ENCODE results near the gene CSF1.

DNA sequence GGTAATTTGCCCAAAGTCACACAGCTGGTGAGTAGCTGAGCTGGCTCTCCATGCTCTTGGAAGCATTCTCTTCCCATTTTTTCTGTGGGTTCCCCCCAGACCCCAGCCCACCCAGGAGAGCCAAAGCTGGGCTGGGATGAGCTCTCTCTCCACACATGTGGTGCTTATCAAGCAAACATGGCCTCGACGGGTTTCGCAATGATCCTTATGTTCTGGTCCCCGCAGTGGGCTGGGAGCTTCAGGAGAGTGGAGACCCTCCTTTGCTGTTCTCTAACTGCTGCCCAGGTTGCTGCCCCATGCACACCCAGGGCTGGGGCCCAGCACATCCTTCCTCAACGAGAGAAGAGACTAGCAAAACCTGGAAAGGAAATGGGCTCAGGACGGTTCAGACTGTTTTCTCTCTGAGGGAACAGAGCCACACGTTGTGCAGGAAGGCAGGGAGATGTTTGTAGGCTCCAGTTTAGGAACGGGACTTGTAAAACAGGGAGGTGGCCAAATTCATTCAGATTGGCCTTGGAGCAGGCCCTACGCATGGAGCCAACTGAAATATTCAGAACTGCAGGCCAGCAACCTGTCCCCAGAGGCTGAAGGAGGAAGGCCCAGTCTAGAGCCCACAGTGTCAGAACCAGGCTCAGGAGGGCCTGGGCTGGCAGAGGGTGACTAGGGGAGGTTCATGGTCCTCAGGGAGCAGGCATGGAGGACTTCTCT is 27.2 kb upstream of the CSF1 start:
- TF ChIP-seq ZNF274 (IDR thresholded peaks at IDR 0.05; ENCODE audit: low read depth, low read length) = no peak
- no peak for TF ChIP-seq YY1 (IDR thresholded peaks at IDR 0.05; ENCODE audit: insufficient read depth, insufficient read length)
- no peak for TF ChIP-seq SUZ12 (IDR thresholded peaks at IDR 0.05; ENCODE audit: extremely low read depth, insufficient read depth, insufficient read length)
